Gastroesophageal sphincter (tissue), 4 donors: ENCODE data around the gene C19orf25. TPM values are rescaled to one million over a fixed set of nuclear protein-coding genes. Genes with fewer than 3 reads are reported as not detected.

Experiments
- ATAC-seq: fragments of 150-250 bp; one replicate; pipeline ENCODE4 v1.9.1; 2016; ENCODE audit warnings: mild to moderate bottlenecking, moderate library complexity
- H3K27ac ChIP-seq, 4 donors: fragments of 200-600 bp; sonication (generic) in 3 of 4; 1 replicate in 3 of 4; 2 replicates in 1 of 4; pipeline ENCODE4 v1.5.1; 2016 to 2019
- H3K27me3 ChIP-seq: fragments of 200-600 bp; sonication (generic); one replicate; pipeline ENCODE4 v1.5.1; 2019
- H3K36me3 ChIP-seq, 2 donors: fragments of 200-600 bp; sonication (generic); one replicate each; pipeline ENCODE4 v1.5.1; 2019; ENCODE audit warnings: control low read depth in 1 of 2
- H3K4me1 ChIP-seq, 3 donors: fragments of 200-600 bp; sonication (generic); 1 replicate in 2 of 3; 2 replicates in 1 of 3; pipeline ENCODE4 v1.5.1; 2016 to 2019; ENCODE audit warnings: control low read depth in 2 of 3
- H3K4me3 ChIP-seq, 2 donors: fragments of 200-600 bp; sonication (generic); one replicate each; pipeline ENCODE4 v1.5.1; 2019; ENCODE audit warnings: mild to moderate bottlenecking in 1 of 2, moderate library complexity in 1 of 2
- H3K9me3 ChIP-seq, 3 donors: fragments of 200-600 bp; sonication (generic); one replicate each; pipeline ENCODE4 v1.5.1; 2017 to 2019; ENCODE audit warnings: control low read depth in 2 of 3
- EP300 ChIP-seq: sonication (generic); formaldehyde crosslinking; IDR thresholded peaks from one replicate; pipeline ENCODE4 v1.6.1; 2017; ENCODE audit warnings: antibody characterized with exemption, mild to moderate bottlenecking
- POLR2A ChIP-seq, 2 donors: fragments of 450-650 bp; IDR thresholded peaks; one replicate each; pipeline ENCODE4 v1.6.1; 2017; ENCODE audit warnings: antibody characterized with exemption in 2 of 2, mild to moderate bottlenecking in 2 of 2, moderate library complexity in 1 of 2
- POLR2AphosphoS5 ChIP-seq: sonication (generic); formaldehyde crosslinking; IDR thresholded peaks from one replicate; pipeline ENCODE4 v1.6.1; 2017; ENCODE audit warnings: antibody characterized with exemption
- WGBS, 2 donors: methylation state at CpG; one replicate each; pipeline ENCODE4 v1.1.5; 2018; ENCODE audit warnings: low coverage in 1 of 2; 5-methylcytosine and 5-hydroxymethylcytosine counted together
- total RNA-seq, 4 donors: library from RNA; depleted of rRNA; stranded (reverse); fragments of >200 nt; gene quantifications; one replicate each; pipeline ENCODE4 v1.1.0, GENCODE V29; 2016
- TF ChIP-seq, protein P1 (sequence below), 4 experiments: fragments of 200-600 bp in 2 of 4; fragments of 450-650 bp in 2 of 4; sonication (generic) in 1 of 4; IDR thresholded peaks; one replicate each; pipeline ENCODE4 v1.5.1; 2017 to 2019; ENCODE audit warnings: antibody characterized with exemption in 4 of 4, mild to moderate bottlenecking in 2 of 4, moderate library complexity in 2 of 4

Gene C19orf25
- total RNA-seq, 4 donors from 2014 or later, result 20.6 to 40.0 (median 28.2) TPM

DNA sequence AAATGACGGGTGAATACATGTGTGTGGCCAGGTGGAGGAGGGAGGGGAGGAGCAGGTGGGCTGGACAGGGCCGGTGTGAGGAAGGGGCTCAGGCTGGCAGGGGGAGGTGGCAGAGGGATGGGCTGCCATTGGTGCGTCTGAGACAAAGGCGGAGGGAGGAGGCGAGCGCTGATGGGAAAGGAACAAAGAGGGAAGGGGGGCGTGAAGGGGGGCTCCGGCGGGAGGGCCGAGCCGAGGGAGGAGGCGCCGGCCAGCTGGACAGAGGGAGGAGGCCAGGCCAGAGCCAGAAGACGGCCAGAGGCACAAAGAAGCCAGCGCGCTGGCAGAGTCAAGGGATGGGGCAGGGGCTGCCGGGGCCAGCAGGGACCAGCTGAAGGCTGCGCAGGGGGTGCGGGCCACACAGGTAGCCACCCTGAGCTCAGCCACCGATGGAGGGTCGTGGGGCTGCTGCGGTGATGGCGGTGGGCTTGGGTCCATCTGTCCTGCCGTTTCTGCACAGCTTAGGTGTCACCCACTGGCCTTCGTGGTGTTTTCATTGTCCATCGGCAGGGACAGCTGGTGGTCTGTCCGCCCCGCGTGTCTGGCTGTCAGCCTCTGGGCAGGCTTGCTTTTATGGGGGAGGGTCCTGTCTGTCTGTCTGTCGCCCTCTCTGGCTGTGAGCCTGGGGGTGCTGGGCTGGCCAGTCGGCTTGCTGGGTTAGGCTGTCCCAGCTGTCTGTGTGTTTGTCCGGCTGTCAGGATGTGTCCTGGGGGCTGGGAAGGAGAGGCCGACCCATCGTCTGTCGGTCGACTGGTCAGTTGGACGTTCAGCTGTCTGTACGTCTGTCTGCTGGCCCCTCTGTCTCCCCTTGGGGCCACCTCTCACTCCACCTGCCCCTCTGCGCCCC lies 26.9 kb downstream of the C19orf25 start:
- no peak overlapping the region for H3K4me3 ChIP-seq
- no peaks in the 10 kb centered on the region for H3K36me3 ChIP-seq
- no peak for ATAC-seq
- no peak overlapping the region for H3K27ac ChIP-seq
- peaks cover 0 to 64% (median 14%) of the 10 kb centered on the region in 3 donors for H3K4me1 ChIP-seq
- H3K9me3 ChIP-seq, result no peaks in the 10 kb centered on the region
- peaks cover 100% of the 10 kb centered on the region for H3K27me3 ChIP-seq
- TF ChIP-seq POLR2A (IDR thresholded peaks at IDR 0.05) (no peak), POLR2AphosphoS5 (no peak), EP300 (no peak)
- TF ChIP-seq, protein P1, sequence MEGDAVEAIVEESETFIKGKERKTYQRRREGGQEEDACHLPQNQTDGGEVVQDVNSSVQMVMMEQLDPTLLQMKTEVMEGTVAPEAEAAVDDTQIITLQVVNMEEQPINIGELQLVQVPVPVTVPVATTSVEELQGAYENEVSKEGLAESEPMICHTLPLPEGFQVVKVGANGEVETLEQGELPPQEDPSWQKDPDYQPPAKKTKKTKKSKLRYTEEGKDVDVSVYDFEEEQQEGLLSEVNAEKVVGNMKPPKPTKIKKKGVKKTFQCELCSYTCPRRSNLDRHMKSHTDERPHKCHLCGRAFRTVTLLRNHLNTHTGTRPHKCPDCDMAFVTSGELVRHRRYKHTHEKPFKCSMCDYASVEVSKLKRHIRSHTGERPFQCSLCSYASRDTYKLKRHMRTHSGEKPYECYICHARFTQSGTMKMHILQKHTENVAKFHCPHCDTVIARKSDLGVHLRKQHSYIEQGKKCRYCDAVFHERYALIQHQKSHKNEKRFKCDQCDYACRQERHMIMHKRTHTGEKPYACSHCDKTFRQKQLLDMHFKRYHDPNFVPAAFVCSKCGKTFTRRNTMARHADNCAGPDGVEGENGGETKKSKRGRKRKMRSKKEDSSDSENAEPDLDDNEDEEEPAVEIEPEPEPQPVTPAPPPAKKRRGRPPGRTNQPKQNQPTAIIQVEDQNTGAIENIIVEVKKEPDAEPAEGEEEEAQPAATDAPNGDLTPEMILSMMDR (IDR thresholded peaks at IDR 0.05), result no peak
- WGBS, 2 donors, result 0 to 9% methylated on average over 4 to 18 of the region's 39 CpGs

DNA sequence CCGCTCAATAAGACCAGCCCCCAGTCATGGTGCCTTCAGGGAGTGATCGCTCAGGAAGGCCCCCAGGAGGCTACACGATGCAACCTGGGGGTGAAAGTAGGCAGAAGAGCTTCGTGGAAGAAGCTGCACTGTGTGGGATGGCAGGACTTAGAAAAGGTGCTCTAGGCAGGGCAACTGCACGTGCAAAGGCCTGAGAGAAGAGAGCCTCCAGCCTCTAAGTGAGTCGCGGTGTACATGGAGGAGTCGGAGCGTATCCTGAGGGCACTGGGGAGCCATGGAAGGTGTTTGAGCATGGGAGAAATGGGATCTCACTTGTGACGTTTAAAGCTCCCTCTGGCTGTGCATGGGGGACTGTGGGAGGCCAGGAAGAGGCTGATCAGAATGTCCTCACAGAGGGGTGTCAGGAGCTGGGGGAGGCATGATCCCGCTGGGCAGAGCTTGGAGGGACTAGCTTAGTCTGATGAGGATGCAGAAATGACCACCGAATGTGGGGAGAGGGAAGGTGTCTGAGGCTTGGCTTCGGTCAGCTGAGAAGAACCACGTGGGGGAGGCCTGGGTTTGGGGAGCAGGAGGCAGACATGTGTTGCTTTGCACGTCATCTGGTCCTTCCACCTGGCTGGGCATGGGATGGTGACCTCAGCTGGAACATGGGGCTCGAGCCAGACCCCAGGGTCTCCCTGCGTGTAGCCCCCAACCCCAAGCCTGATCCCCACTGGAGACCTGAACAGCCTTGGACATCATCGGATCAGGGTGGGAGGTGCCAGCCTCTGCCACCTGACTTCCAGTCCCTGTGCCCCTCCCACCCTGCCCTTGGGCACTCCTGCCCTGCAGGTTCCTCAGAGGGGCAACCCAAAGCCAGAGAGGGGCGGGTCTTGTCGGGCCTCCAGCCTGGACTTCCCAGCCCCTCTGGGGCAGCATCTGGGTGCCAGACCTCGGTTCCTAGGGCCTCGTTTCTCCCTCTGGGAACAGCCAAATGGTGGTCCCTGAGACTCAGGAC lies 28.0 kb downstream of the C19orf25 start:
- Histone ChIP-seq H3K9me3 (no peaks in the 10 kb centered on the region), H3K27ac (no peak overlapping the region), H3K27me3 (peaks cover 100% of the 10 kb centered on the region), H3K4me3 (no peak overlapping the region), H3K4me1 (peaks cover 0 to 64% (median 22%) of the 10 kb centered on the region in 3 donors), H3K36me3 (no peaks in the 10 kb centered on the region)
- no peak for ATAC-seq
- no peak for TF ChIP-seq EP300
- no peak for TF ChIP-seq POLR2AphosphoS5
- TF ChIP-seq, protein P1 (IDR thresholded peaks at IDR 0.05), result no peak
- no peak for TF ChIP-seq POLR2A (IDR thresholded peaks at IDR 0.05)
- 48 to 53% methylated on average over 3 to 12 of the region's 22 CpGs for WGBS, 2 donors

DNA sequence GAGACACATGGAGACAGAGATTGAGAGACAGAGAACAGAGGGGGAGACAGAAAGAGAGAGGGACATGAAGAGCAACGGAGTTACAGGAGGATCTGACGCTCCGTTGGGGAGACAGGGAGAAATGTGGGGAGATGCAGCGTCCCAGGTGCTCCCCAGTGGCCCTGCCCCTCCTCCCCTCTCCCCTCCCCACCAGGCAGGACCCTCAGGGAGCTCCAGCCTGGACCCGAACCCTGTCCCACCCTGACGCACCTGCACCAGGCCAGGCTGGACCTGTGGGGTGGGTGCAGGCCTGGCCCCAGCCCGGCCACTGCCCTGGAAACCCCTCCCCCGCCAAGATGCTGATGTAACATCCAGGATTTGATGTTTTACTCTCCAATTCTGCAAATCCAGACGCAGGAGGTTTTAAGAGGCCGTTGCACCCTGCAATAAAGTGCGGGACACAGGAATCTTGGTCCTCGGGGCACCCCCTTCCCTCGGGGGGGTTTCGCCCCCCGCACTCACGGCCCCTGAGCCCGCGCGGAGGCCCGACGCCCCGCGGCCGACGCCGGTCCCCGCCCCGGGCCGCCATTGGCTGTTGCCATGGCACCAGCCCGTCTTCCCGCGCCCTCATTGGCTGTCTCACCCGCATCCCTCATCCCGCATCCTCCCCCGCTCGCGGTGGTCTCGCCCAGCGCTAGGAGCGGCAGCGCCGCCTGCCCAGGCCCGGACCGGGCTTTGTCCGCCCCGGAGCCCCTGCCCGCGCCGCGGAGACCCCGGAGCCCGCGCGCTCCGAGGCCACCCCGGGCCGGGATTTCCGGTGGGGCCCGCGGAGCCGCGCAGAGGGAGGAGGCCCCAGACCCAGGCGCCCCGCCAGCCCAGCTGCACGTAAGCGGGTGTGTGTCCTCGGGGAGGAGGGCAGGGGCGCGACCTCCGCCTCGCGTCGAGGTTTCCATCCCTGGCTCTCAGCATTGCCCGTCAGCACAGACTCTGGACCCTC lies 29.3 kb downstream of the C19orf25 start, which contains the start of gene APC2:
TSS of gene APC2 (plus strand) at position 655 of the 976 bp plus-strand sequence. CDS start 2,881 bp downstream, outside the sequence.
- Histone ChIP-seq H3K36me3 (no peaks in the 10 kb centered on the region), H3K4me3 (no peak within 1 kb of the TSS), H3K4me1 (peaks cover 0 to 64% (median 29%) of the 10 kb centered on the region in 3 donors), H3K27me3 (peaks cover 100% of the 10 kb centered on the region), H3K27ac (no peak within 1 kb of the TSS), H3K9me3 (no peaks in the 10 kb centered on the region)
- WGBS, 2 donors, result 0 to 22% methylated on average over 3 to 10 of the region's 74 CpGs
- no peak for ATAC-seq
- TF ChIP-seq POLR2AphosphoS5 (no peak), POLR2A (IDR thresholded peaks at IDR 0.05) (no peak), EP300 (no peak)
- TF ChIP-seq, protein P1 (IDR thresholded peaks at IDR 0.05), result no peak

DNA sequence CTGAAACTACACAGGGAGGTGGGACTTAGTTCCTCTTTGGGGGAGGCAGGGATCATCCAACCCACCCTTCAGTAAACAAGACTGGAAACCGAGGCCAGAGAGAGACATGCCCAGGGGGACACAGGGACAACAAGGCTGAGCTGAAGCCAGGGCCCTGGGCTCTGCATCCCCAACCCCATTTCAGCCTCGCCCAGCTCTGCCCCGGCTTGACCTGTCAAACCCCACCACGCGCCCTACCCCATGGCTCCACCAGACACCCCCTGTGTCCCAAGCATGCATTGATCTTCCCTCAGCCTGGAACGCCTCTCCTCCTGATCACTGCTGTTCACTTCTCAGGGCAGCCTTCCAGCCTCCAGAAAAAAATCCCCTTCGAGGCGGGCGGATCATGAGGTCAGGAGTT lies 31.1 kb downstream of the C19orf25 start:
- WGBS, 2 donors, result 60% methylated on average over 1 of the region's 9 CpGs; no CpG with 5 or more reads in 1 of the 2 donors
- Histone ChIP-seq H3K4me1 (peaks cover 0 to 52% (median 23%) of the 10 kb centered on the region in 3 donors), H3K27me3 (peaks cover 82% of the 10 kb centered on the region)

More for the DNA sequence above, 31.1 kb downstream of the C19orf25 start:
- no peak for TF ChIP-seq POLR2AphosphoS5
- TF ChIP-seq, protein P1 (IDR thresholded peaks at IDR 0.05), result no peak
- no peak for TF ChIP-seq POLR2A (IDR thresholded peaks at IDR 0.05)
- no peak for TF ChIP-seq EP300
- Histone ChIP-seq H3K36me3 (peaks cover 0 to 4% of the 10 kb centered on the region in 2 donors), H3K27ac (no peak overlapping the region), H3K9me3 (no peaks in the 10 kb centered on the region), H3K4me3 (no peak overlapping the region)
- ATAC-seq, result no peak
